Epithelial cell of alveolus of lung (primary cell): Measurements from ENCODE around the gene GPS2. TPM values are rescaled to one million over a fixed set of nuclear protein-coding genes. Genes with fewer than 3 reads are reported as not detected.

Source experiments
- total RNA-seq: library from RNA; depleted of rRNA; stranded (reverse); fragments of >200 nt; gene quantifications from 2 replicates; pipeline ENCODE4 v1.2.1, GENCODE V29; 2015

The GPS2 gene, protein sequence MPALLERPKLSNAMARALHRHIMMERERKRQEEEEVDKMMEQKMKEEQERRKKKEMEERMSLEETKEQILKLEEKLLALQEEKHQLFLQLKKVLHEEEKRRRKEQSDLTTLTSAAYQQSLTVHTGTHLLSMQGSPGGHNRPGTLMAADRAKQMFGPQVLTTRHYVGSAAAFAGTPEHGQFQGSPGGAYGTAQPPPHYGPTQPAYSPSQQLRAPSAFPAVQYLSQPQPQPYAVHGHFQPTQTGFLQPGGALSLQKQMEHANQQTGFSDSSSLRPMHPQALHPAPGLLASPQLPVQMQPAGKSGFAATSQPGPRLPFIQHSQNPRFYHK
- total RNA-seq, result 36.5 and 37.0 TPM in 2 replicates

DNA sequence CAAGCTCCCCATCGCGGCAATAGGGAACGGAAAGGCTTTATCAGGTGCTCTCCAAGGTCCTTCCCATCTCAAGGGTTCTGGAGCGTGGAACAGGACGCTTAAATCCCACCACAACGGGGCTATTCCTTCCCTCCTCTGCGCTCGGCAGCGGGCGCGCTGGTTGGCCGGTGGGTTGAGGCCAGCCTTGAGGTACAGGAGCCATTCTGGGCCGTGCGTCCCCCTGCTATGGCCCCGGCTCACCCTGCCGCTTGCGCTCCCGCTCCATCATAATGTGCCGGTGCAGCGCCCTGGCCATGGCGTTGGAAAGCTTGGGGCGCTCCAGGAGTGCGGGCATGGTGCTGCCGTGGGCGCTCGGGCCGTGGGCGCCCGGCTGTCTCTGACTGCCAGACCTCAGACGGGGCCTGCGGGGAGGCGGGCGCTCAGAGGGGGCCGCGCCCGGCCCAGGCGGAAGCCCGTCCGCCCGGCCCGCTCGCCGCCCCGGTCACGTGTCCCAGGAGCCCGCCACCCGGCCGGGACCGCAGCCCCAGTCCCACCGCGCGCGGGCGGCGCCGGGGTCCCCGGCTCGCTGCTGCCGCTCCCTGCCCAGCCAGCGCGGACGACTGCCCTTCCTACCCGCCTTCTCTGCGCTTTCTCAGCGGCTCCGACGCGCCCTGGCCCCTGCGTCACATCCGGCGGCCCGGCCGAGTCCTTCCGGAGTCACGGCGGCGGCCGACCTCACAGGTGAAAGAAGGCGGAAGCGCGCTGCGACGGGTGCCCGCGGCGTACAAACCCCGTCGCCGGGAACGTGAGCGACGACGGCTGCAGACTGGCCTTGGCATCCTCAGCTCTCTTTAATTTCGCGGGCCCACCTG is at the start of gene GPS2:
Gene GPS2, minus strand, starts transcription at position 642 of the 851 bp plus-strand sequence. Its CDS starts 308 bp downstream, at position 334.

DNA sequence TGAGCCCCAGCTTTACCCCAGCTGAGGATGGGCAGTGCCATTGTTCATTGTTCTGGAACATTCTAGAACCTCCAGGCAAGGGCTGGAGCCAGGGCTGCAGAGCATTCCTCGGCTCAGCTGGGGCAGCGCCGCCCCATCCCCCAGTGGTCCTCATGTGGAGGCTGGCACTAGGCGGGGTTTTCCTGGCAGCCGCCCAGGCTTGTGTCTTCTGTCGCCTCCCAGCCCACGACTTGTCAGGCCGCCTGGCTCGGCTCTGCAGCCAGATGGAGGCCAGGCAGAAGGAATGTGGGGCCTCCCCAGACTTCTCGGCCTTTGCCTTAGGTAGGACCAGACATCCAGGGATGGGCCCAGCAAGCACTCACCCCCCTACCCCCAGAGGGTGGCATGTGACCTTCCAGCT is 39.9 kb upstream of the GPS2 start, which contains the start of gene TMEM95:
Gene TMEM95, plus strand, starts transcription at position 104 of the 400 bp plus-strand sequence. Its CDS starts 49 bp downstream, at position 153.

DNA sequence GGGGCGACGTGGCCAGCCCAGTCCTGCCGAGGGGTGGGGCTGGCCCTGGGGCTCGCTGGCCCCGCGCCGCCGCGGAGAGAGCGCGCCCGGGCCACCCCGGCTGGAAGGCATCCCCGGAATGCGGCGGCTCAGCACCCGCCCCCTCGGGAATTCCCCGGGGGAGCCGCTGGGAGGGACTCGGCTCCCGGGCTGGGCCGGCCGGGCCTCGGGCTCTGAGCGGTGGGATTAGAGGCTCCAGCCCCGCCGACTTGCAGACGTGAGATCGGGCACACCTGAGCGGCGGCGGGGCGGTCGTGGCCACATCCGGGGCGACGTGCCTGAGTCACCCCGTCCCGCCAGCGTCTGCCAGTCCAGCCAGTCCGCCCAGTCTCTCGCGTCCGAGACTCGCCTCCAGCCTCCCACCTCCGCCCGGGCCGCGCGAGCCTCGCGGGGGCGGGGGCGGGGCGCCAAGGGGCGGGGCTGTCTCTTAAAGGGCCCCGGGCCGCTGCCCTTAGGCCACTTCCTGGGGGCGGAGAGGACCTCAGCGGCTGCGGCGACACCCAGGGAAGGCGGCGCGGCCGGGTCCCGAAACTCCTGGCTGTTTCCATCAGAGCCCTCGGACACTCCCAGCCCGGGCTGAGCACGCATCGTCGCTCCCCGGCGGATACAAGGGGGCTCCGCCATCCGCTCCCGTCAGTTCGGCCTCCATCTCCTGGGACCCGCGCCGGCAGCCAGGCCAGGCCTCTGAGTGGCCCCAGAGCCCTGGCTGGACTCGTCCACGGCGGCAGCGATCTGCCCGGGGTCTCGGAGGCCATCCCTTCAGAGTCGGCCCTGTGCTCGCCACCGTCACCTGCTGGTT is 36.7 kb upstream of the GPS2 start, which contains the start of gene KCTD11:
Gene KCTD11, plus strand, starts transcription at position 498 of the 838 bp plus-strand sequence.

DNA sequence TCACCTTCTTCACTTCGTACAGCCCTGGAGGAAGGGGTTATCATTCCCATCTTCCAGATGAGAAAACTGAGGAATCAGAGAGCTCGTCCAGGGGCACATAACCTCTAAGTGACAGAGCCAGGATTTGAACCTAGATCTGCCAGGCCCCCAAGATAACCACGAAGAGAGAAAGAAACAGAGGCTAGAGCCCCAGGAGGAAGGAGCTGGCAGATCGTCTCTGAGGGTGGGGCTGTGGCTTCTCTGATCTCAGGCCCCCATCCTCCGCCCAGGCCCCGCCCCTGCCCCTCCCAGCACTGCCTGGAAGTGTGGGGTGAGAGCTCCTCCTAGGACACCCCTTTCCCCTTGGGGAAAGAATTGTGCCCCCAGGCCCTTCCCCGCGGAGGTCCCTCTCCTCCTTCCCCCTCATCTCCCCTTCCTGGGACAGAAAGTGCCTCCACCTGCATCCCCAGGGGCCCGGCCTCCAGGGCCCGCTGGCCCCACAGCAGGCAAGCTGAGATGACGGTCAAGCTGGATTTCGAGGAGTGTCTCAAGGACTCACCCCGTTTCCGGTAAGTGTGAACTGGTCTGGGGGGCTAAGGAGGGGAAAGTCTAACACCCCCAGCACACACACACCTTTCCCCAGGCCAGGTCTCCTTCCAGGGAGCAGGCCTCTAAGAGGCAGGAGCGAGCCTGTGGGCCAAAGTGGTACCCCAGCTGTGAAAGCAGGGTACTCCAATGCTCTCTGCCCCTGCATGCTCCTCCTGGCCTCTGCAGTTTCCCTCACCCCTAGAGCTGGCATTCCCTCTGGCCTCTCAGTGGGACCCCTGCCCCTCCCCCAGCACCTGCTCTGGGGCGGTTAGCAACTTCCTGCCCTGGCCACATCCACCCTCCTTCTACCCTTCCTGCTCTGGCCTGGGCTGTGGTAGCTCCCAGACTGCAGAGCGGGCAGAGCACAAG is 21.3 kb upstream of the GPS2 start, which contains the start of gene ACAP1:
Gene ACAP1, plus strand, starts transcription at position 290 of the 936 bp plus-strand sequence. Its CDS starts 206 bp downstream, at position 496.

DNA sequence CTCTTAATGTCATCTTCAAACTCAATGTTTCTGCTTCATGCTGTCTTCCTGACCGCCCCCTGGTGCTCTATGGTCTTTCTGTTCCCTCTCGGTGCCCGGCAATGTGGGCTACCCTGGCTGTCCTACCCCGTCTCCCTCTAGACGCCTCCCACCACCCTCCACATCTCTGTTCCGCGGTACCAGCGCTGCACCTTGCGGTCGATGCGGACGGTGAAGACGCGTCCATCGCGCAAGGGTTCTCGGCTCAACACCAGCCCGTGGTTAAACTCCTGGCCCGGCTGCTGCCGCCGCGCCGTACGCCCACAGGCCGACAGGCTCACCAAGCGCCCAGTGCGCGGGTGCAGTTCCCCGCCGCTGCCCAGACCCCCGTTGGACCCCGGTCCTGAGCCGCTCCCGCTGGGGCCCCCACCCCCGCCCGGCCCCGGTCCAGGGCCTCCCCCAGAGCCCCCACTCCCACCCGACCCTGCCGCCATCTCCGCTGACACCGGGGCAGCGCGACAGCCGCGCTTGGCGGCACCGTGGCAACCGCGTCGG is 13.7 kb upstream of the GPS2 start, which contains the start of gene NEURL4:
Gene NEURL4, minus strand, starts transcription at position 496 of the 534 bp plus-strand sequence. Its CDS starts 23 bp downstream, at position 473.

DNA sequence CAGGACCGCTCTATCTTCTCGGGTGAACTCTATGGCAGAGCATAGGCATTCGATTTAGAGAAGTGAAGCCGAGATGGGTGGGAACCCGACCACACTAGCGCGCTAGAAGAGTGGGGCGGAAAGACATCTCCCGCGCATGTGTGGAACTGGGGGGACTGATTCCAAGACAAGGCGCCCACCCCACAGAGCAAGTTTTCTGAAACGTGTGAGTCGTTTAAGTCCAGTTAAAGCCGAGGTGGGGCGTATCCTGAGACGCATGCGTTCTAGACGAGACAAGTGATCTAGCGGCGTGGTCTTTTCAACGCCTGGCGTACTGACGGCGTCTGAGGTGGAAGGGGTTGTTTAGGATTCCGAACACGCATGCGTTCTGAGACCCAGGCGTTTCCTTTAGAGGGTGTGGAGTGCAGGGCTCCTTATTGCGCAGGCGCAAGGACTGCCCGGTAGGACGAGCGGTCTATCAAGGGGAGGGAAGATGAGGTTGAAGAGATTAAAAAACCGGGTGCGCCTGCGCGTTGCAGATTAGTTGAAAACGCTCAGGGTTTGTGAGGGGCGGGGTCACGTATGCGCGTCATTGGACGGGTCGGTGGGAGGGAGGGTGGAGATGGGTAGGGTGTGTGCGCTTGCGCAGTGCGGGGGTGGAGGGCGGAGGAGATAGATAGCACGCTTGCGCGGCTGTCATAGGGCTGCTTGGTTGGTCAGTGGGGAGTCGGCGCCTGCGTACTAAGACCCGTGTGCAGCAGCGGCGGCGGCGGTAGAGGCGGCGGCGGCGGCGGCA is 8.1 kb downstream of the GPS2 start, which contains the start of gene EIF5A:
Gene EIF5A, plus strand, starts transcription at position 718 of the 775 bp plus-strand sequence. CDS start 2,008 bp downstream, outside the sequence.

DNA sequence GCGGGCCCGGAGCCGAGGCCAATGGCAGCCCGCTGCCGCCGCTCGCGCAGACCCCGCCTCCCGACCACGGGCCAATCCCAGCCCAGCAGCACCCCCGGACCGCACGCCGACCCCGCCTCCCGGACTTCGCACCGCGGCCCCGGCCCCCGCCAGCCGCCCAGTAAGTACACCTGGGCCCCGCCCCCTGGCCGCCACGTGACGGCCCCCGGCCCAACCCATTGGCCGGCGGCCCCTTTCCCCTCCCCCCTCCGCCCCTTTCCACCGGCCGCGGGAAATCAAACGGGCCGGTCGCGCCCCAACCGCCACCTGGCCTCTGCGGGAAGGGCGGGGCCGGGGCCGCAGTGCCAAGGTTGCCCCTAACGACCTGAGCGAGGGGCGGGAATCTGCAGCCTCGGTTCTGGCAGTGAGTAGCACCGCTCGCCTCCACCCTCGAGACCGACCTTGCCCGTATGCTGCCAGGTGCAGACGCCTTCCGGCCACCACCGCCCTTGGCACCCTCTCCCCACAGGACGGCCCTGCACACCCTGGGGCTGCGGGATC is 20.5 kb downstream of the GPS2 start, which contains the start of gene YBX2:
Gene YBX2, minus strand, starts transcription at position 26 of the 540 bp plus-strand sequence. CDS start 139 bp downstream, outside the sequence.

DNA sequence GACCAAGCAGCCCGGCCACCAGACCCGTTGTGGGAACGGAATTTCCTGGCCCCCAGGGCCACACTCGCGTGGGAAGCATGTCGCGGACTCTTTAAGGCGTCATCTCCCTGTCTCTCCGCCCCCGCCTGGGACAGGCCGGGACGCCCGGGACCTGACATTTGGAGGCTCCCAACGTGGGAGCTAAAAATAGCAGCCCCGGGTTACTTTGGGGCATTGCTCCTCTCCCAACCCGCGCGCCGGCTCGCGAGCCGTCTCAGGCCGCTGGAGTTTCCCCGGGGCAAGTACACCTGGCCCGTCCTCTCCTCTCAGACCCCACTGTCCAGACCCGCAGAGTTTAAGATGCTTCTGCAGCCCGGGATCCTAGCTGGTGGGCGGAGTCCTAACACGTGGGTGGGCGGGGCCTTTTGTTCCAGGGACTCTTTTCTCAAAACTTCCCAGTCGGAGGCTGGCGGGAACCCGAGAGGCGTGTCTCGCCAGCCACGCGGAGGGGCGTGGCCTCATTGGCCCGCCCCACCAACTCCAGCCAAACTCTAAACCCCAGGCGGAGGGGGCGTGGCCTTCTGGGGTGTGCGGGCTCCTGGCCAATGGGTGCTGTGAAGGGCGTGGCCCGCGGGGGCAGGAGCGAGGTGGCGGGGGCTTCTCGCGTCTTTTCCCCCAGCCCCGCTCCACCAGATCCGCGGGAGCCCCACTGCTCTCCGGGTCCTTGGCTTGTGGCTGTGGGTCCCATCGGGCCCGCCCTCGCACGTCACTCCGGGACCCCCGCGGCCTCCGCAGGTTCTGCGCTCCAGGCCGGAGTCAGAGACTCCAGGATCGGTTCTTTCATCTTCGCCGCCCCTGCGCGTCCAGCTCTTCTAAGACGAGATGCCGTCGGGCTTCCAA is 33.8 kb downstream of the GPS2 start, which contains the start of gene SLC2A4:
Gene SLC2A4, plus strand, starts transcription at position 645 of the 879 bp plus-strand sequence. Its CDS starts 217 bp downstream, at position 862.

Other genes starting within 250 kb of the GPS2 start
- gene CLEC10A, start 235.1 kb downstream of the GPS2 start, total RNA-seq, result not detected in 2 replicates
- not detected in 2 replicates for gene ASGR2, start 200.5 kb downstream of the GPS2 start, total RNA-seq
- 0.80 and 1.0 TPM in 2 replicates for gene ASGR1, start 136.0 kb downstream of the GPS2 start, total RNA-seq
- 11.8 and 18.9 TPM in 2 replicates for gene DLG4, start 95.5 kb downstream of the GPS2 start, total RNA-seq
- gene ACADVL, start 95.4 kb downstream of the GPS2 start, total RNA-seq, result 184 and 242 TPM in 2 replicates
- gene DVL2, start 80.8 kb downstream of the GPS2 start, total RNA-seq, result 50.8 and 59.7 TPM in 2 replicates
- gene PHF23, start 75.9 kb downstream of the GPS2 start, total RNA-seq, result 55.6 and 63.3 TPM in 2 replicates
- 310 and 533 TPM in 2 replicates for gene GABARAP, start 72.9 kb downstream of the GPS2 start, total RNA-seq
- 64.9 and 130 TPM in 2 replicates for gene CTDNEP1, start 63.6 kb downstream of the GPS2 start, total RNA-seq
- gene ELP5, start 63.1 kb downstream of the GPS2 start, total RNA-seq, result 34.9 and 40.0 TPM in 2 replicates
- gene CLDN7, start 52.9 kb downstream of the GPS2 start, total RNA-seq, result 1.8 and 23.0 TPM in 2 replicates
- 0.13 and 0.96 TPM in 2 replicates for gene SLC2A4, start 33.6 kb downstream of the GPS2 start, total RNA-seq
- 3.9 TPM in 1 of 2 replicates, not detected in the other for gene YBX2, start 20.7 kb downstream of the GPS2 start, total RNA-seq
- gene EIF5A, start 7.7 kb downstream of the GPS2 start, total RNA-seq, result 167 and 647 TPM in 2 replicates
- gene NEURL4, start 14.0 kb upstream of the GPS2 start, total RNA-seq, result 7.5 and 10.5 TPM in 2 replicates
- 1.5 and 2.7 TPM in 2 replicates for gene ACAP1, start 21.2 kb upstream of the GPS2 start, total RNA-seq
- 11.4 and 17.8 TPM in 2 replicates for gene KCTD11, start 36.8 kb upstream of the GPS2 start, total RNA-seq
- gene TMEM95, start 39.8 kb upstream of the GPS2 start, total RNA-seq, result 0.13 TPM in 1 of 2 replicates, not detected in the other
- gene TNK1, start 65.7 kb upstream of the GPS2 start, total RNA-seq, result 0.65 and 2.2 TPM in 2 replicates
- gene PLSCR3, start 79.2 kb upstream of the GPS2 start, total RNA-seq, result 60.1 and 62.8 TPM in 2 replicates
- 130 and 211 TPM in 2 replicates for gene TMEM256, start 88.7 kb upstream of the GPS2 start, total RNA-seq
- gene NLGN2, start 92.5 kb upstream of the GPS2 start, total RNA-seq, result 18.5 and 38.1 TPM in 2 replicates
- not detected in 2 replicates for gene SPEM1, start 105.0 kb upstream of the GPS2 start, total RNA-seq
- not detected in 2 replicates for gene SPEM2, start 110.3 kb upstream of the GPS2 start, total RNA-seq
- gene SPEM3, start 113.5 kb upstream of the GPS2 start, total RNA-seq, result not detected in 2 replicates
- gene TMEM102, start 120.1 kb upstream of the GPS2 start, total RNA-seq, result 3.8 and 8.9 TPM in 2 replicates
- 2.1 and 7.3 TPM in 2 replicates for gene FGF11, start 124.2 kb upstream of the GPS2 start, total RNA-seq
- 5.2 and 11.9 TPM in 2 replicates for gene CHRNB1, start 129.7 kb upstream of the GPS2 start, total RNA-seq
- gene ZBTB4, start 164.3 kb upstream of the GPS2 start, total RNA-seq, result 24.3 and 39.0 TPM in 2 replicates
- gene SLC35G6, start 166.1 kb upstream of the GPS2 start, total RNA-seq, result not detected in 2 replicates
- 55.6 and 62.1 TPM in 2 replicates for gene POLR2A, start 169.0 kb upstream of the GPS2 start, total RNA-seq
- 16.0 and 20.4 TPM in 2 replicates for gene TNFSF12, start 233.7 kb upstream of the GPS2 start, total RNA-seq
- gene TNFSF13, start 243.4 kb upstream of the GPS2 start, total RNA-seq, result 4.1 and 4.9 TPM in 2 replicates
- 62.5 and 73.4 TPM in 2 replicates for gene SENP3, start 246.6 kb upstream of the GPS2 start, total RNA-seq